AG08395 (cell line): ENCODE data around the gene NOL3.
A peak's percentile ranks its signal among the peaks of the same experiment; 100 is the strongest.

Experiments
- DNase-seq: peaks from one replicate; pipeline ENCODE4 v3.0.0; 2012; ENCODE audit warnings: mixed read lengths, low spot score

Gene NOL3

DNA sequence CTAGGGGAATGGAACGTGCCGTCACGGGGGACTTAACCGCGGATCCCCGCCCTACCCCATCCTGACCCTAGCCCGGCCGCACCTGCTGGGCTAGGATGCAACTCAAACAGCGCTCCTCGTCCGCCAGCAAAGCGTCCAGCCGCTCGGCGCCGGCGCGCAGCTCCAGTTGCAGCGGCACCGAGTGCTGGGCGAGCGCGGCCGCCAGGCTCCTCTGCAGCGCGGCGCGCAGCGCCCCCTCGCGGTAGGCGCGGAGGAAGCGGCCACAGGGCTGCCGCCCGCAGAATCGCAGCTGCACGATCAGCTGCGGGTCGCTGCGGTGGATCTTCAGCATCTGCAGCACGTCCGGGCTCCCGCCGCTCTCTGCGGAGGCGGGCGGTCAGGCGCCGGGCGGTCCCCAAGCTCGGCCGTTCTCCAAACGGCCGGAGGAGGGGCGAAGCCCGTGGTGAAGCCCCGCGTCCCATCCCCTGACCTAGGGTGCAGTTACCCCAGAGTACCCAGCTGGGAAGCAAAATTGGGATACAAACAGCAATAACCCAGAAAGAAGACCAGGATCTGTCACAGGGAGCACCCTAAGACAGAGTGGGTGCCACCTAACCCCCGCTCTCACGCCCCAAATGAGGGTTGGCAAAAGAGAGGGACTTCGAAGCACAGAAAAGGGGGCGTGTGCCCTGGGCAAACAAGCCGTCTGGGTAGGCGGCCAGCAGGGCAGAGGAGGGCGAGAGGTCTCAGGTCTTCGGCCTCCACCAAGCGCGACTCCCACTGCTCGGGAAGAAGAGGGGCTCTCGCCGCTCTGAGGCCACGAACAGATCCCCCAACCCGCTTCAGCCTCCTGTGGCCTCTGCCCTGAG is 14.8 kb upstream of the NOL3 start:
- peak; percentile 88 for DNase-seq

DNA sequence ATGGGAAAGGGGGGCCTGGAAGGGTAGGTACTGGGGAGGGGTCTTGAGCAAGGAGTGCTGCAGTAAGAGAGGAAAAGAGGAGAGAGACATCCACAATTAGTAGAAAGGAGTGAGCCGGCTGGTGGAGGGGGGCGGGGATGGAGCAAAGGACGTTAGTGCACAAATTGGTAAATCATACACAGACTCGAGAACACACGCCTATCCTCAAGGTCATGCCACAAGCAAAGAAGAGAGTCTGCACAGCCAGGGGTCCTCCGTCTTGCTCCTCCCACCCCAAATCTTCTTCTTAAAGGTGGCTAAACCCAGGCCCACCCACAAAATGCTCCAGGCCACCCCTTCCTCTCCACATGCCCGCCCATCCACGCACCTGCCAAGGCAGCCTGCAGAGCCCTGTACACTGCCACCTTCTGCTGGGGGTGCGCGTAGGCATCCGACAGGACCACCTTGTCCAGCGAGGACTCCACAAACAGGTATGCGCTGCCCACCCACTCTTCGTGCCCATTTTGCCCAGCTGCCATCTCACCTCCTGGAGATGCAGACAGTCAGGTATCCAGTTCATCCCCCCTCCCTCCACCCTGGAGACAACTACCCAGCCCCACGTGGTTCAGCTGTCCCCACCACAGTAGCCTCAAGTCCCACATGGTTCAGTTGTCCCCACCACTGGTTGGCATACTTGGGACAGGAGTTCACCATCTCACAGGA is 14.0 kb upstream of the NOL3 start:
- no peak for DNase-seq

DNA sequence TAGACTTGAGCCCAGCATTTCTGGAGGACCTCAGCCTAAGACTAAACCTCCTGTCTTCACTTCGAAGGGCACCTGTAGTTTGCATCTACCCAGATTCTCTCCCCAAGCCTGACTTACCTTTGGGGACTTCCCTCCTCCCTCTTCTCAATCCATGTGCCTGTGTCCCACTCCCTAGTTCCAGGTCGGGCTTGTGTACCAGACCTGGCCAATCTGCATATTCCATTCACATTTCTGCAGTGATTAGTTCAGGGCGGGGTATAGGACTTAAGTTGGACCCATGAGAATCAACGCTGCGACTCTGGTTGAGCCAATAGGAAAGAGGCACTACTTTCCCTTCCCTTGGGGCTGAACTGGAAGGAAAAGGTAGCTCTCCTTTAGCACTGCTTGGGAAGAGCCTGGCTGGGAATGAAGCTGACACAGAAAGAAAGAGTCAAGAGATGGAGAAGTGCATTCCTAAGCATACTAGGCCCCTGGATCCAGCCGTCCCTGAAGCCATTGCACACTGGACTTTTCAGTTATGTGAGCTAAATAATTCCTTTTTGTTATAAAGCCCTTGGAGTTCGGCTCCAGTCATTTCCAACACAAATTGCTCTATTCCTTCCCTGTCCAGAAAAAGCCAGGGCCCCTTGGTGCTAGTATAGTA is 13.1 kb upstream of the NOL3 start:
- DNase-seq = no peak

DNA sequence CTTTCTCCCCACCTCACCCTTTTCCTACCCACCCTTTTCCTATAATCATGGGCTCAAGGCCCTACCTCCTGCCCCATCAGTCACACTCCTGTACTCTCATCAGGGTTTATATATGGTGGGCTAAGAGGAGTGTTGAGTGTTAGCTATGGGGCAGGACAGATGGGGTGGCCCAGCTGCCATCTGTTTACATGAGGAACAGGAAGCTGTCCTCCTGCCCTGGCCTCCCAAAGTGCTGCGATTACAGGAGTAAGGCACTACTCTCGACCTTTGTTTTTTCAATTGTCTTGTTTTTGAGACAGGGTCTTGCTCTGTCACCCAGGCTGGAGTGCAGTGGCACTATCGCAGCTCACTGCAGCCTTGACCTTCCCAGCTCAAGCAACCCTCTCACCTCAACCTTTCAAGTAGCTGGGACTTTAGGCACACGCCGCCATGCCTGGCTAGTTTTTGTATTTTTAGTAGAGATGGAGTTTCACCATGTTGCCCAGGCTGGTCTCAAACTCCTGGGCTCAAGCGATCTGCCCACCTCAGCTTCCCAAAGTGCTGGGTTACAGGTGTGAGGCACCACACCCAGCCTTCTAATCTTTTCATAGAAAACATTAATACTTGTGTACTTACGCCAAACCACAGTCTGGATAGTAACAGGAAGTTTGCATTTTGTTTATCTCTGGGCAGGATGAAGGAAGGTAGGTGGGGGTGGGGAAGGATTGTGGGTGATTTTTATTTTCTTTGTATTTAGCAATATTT is 12.3 kb upstream of the NOL3 start:
- no peak for DNase-seq

DNA sequence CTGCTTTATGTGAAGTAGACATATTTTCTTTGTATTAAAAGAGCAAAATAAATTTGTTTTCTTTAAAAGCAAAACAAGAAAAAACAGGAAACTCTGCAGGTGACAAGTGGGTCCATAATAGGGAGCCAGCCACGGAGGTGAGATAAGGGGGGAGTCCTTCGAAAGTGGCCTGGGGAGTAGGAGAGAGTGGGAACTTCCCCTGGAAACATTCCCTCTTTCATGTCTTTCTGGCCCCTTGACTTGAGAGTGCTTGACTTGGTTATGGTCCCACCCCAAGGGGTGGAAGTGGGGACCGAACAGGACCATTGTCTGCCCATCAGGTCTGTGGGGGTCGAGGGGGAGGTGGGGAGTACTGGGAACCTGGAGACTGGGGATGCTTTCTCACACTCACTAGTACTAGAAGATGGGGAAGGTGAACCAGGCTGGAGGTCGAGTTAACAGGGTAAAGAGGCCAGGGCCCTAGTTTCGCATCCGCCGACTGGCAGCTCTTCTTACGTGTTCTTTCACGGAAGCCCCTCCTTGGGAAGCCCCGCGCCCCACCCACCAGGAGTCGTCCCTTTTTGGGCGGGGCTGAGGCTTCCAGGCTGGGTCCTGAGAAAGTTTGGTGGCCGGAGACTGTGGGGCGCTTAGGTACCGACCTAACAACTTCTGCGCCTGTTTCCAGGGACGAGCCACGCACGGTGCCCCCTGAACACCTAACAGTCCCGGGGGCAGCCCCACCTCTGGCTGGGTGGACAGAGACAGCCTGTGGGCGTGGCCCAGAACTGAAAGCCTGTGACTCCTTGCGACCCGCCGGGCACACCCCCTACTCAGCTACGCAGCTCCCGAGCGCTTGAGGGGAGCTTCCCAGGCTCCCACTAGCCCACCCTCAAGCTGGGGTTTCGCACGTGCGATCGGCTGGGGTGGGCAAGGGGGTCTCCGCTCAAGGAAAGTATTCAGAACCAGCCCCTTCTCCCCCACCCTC is 11.4 kb upstream of the NOL3 start:
- no peak for DNase-seq

DNA sequence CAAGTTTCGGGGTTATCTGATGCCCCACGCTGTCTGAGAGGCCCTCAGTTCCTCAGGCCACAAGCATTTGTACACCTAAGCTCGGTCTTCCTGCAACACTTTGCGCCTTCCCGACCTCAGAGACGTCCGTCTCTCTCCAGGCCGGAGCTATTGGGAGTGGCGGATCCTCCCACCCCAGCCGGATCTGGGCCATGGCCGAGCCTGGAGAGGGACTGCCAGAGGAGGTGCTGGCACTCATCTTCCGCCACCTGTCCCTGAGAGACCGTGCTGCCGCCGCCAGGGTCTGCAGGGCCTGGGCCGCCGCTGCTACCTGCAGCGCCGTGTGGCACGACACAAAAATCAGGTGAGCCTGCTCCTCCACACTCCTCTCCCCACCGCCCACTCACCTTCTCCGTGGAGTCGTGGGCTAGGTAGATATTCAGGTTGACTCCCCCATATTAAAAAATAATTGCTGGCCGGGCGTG is 8.7 kb upstream of the NOL3 start:
- DNase-seq = no peak

DNA sequence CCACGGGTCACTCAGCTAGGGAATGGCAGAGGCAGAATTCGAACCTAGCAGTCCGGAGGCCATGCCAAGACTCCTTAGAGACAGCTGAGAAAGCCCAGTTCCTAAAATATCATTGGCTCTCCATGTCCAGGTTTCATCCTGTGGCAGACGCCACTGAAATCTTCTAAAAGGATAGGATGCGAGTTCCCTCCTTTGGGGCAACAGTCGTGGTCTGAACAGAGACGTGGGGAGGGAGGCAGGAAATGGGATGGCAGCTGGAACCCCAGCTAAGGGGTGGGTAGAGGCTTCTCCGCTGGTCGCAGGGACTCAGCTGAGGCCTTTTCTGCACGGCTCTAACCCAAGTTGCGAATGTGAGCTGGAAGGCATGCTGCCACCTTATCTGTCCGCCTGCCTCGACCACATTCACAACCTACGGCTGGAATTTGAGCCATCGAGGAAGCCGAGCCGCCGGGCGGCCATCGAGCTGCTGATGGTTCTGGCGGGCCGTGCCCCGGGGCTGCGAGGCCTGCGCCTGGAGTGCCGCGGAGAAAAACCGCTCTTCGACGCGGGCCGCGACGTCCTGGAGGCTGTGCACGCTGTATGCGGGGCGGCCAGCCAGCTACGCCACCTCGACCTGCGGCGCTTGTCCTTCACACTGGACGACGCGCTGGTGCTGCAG is 7.7 kb upstream of the NOL3 start:
- no peak for DNase-seq

DNA sequence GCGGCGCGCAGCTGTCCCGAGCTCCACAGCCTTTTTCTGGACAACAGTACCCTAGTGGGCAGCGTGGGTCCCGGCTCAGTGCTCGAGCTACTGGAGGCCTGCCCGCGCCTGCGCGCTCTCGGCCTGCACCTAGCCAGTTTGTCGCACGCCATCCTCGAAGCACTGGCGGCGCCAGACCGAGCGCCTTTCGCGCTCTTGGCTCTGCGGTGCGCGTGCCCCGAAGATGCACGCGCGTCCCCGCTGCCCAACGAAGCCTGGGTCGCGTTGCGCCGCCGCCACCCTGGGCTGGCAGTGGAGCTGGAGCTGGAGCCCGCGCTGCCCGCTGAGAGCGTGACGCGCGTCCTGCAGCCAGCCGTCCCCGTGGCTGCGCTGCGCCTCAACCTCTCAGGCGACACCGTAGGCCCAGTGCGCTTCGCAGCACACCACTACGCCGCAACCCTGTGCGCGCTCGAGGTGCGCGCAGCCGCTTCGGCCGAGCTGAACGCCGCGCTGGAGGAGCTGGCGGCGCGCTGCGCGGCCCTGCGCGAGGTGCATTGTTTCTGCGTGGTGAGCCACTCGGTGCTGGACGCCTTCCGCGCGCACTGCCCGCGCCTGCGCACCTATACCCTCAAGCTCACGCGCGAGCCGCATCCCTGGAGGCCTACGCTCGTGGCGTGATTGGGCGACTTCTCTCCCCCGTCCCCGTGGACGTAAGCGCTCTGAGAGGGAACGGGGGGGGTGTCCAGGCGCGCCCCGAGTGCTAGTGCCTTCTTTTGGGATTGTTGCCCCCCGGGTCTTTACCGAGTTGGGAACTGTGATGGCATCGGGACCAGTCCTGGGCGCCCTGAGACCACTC is 7.0 kb upstream of the NOL3 start:
- no peak for DNase-seq

DNA sequence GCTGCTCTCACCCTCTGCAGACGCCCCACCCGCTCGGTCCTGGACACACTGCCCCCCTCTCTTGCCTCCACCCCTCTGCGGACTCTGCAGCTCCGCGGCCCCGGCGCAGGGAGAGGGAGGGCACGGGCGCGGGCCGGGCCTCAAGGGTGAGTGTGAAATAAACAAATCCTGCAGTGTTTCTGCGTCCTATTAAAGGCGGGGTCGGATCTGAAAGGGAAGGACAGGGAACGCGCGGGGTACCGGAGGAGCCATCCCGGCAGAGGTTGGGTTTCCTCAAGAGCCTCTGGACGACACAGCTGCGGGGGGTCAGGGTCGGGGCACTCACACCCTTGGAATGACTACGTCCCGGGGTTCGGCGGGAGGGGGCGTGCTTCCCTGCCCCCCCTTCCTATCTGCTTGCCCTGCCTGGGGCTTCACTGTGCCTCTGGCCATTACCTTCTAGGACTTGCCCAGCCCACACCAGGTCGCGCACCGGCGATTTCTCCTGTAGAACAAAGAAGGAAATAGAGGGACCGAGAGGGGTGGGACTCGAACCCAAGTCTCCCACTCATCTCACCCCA is 6.3 kb upstream of the NOL3 start:
- DNase-seq = no peak

DNA sequence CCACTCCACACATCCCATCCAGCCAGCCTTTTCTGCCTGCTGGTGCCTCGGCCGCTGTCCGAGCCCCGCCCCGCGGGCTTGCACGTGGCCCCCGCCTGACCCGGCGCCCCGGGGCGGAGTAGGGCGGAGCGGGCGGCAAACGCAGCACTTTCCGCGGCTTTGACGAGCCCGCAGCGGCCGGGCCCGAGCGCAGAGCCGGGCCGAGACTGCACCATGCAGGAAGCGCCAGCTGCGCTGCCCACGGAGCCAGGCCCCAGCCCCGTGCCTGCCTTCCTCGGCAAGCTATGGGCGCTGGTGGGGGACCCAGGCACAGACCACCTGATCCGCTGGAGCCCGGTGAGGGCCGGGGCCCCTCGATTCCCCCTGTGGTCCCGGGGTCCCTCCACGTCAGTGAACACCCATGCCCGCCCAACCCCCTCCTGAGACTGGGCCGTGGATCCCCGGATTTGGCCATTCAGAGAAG is 5.7 kb upstream of the NOL3 start, which contains the start of gene HSF4:
Gene HSF4, plus strand, starts transcription at position 147 of the 463 bp plus-strand sequence. Its CDS starts 67 bp downstream, at position 214.
- DNase-seq = peak; percentile 47

DNA sequence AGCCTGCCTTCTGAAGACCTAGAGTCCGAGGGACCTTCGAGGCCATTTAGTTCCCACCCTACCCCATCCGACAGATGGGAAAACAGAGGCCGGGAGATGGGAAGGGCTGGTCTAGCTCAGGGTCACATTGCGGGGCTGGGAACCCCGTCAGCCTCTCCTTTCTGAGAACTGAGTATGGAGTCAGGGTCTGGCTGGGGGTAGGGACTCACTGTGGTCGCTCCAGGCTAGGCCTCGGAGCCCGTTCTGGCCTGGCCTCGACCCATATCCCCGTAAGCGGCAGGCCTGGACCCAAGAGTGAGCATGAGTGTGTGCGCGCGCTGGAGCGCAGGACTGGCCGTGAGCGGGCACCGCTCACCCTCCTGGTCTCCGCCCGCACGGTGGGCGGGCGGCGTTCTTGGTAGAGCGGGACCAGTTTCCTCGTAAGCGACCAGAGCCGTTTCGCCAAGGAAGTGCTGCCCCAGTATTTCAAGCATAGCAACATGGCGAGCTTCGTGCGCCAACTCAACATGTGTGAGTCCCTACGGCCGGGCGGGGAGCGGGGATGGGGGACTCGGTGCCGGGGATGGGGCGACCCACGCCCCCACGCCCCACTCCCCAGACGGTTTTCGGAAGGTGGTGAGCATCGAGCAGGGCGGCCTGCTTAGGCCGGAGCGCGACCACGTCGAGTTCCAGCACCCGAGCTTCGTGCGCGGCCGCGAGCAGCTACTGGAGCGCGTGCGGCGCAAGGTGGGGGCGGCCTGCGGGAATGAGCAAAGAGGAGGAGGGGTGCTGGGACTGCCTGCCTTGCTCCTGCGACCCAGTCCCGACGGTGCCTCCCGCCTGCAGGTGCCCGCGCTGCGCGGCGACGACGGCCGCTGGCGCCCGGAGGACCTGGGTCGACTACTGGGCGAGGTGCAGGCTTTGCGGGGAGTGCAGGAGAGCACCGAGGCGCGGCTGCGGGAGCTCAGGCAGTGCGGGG is 4.9 kb upstream of the NOL3 start:
- DNase-seq = no peak

DNA sequence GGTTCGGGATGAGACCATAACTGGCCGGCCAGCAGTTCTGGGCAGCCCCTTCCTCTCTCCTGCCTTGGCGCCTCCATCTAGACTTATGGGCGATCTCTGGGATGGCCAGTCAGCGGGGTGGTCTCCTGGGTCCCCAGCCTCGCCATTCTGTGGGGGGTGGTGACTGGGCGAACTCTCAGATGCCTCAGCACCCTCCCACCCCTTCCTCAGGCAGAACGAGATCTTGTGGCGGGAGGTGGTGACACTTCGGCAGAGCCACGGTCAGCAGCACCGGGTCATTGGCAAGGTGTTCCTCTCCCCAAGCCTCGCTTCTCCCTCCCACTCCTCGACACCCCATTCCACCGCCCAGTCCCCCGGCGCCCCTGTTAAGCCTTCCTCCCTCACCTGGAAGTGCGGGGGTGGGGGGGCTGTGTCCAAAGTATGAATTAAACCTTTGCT is 4.2 kb upstream of the NOL3 start:
- DNase-seq = no peak

DNA sequence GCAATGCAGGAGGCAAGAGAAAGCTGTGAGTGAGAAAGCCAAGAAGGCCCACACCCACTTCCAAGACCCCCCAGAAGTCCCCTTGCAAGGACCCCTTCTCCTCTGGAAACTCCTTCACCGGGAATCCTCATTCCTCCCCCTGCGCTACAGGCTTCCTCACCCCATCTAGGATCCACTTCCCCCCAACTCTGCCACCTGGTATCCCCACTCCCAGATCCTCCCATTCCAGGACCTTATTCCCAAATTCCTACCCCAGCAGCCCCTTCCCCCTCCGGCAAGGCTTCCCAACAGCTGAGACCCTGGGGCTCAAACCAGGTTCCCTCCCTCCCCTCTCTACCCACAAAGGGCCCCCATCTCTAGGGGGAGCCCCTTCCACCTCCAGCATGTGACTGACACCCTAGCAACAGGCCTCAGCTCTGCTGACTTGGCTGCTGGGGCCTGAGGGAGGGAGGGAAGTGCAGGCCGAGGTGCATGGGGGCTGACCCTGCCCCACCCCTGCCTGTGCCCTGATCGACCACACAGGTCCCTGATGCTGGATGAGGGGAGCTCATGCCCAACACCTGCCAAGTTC is 3.7 kb upstream of the NOL3 start:
- DNase-seq = no peak

DNA sequence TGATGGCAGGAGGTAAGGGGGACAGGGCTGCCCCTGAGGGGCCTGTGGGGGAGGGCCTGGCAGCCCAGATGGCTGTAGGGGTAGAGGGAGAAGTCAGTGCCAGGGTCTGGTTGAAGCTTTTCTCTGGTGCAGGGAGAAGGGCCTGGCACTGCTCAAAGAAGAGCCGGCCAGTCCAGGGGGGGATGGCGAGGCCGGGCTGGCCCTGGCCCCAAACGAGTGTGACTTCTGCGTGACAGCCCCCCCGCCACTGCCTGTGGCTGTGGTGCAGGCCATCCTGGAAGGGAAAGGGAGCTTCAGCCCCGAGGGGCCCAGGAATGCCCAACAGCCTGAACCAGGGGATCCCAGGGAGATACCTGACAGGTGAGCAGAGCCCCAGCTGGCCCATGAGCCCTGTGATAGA is 2.8 kb upstream of the NOL3 start:
- DNase-seq = no peak

DNA sequence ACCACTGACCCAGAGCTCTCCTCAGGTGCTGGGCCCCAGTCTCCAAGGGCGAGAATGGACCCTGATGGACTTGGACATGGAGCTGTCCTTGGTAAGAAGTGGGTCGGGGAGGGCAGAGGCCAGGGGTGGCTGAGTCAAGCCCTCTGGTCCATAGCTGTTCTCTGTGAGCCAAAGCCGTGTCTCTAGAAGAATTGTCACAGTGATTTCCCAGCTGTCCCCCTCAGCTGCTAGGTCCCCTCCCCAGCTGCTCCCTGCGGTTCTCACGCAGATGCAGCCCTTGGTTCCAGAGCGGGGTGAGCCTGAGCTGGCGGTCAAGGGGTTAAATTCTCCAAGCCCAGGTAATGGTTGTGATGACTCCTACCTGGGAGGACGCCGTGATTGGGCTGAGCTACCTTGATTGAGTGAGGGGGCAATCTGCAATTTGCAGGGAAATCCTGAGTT is 1.3 kb upstream of the NOL3 start:
- DNase-seq = no peak

DNA sequence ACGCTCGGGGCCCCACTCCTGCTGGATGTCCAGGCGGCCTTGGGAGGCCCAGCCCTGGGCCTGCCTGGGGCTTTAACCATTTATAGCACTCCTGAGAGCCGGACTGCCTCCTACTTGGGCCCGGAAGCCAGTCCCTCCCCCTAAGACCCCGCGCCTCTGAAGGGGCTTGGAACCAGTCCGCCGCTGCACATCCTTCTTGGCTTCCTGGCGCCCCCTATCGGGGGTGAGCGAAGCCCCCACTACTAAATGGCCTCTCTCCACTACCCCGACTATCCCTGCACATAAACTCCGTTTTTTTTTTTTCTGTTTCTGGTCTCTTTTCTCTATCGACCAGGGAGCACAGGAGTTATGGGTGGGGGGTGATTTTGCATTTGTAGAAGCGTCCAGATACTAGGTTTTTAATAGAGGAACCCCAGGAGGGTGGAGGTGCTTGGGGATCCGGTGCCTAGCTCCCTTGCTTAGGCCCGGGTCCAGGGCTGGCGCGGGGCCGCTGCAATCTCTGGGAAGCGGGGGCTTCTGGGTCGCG is 633 bp upstream of the NOL3 start:
- no peak for DNase-seq
